GM23338 (cell line): ENCODE data around the gene EXD3. TPM values are rescaled to one million over a fixed set of nuclear protein-coding genes. Genes with fewer than 3 reads are reported as not detected.
"Not testable (repeated sequence)": the region's sequence is repeated elsewhere in the genome, so short reads cannot be mapped to it uniquely, and the experiment has no call there.

Source experiments
- ATAC-seq: fragments of 200-7000 bp; cut with Tn5 transposase; 3 replicates; pipeline ENCODE4 v1.9.1; 2020
- DNase-seq: peaks from one replicate; pipeline ENCODE4 v3.0.0-alpha.2; 2015; ENCODE audit warnings: low spot score
- H2AFZ ChIP-seq: fragments of 200-600 bp; sonication (generic); 2 replicates; pipeline ENCODE4 v1.8.0; 2016; ENCODE audit warnings: antibody characterized with exemption, mild to moderate bottlenecking, moderate library complexity
- H3F3A ChIP-seq: fragments of 200-600 bp; sonication (generic); replicated peaks from 2 replicates; pipeline ENCODE4 v1.8.0; 2017; ENCODE audit warnings: antibody characterized with exemption, mixed run types, low read depth
- H3K27ac ChIP-seq: fragments of 200-600 bp; sonication (generic); 2 replicates; pipeline ENCODE4 v1.6.1; 2016; ENCODE audit warnings: low read depth
- H3K27me3 ChIP-seq: fragments of 200-600 bp; sonication (generic); 2 replicates; pipeline ENCODE4 v1.8.0; 2016; ENCODE audit warnings: mild to moderate bottlenecking, mixed run types, moderate library complexity; ENCODE audit not compliant: insufficient read depth
- H3K36me3 ChIP-seq: fragments of 200-600 bp; sonication (generic); 2 replicates; pipeline ENCODE4 v1.8.0; 2016; ENCODE audit warnings: mild to moderate bottlenecking; ENCODE audit not compliant: insufficient read depth
- H3K4me1 ChIP-seq: fragments of 200-600 bp; sonication (generic); 2 replicates; pipeline ENCODE4 v1.8.0; 2016; ENCODE audit warnings: mild to moderate bottlenecking, moderate library complexity; ENCODE audit not compliant: insufficient read depth
- H3K4me2 ChIP-seq: fragments of 200-600 bp; sonication (generic); 2 replicates; pipeline ENCODE4 v1.7.1; 2017; ENCODE audit warnings: mixed run types
- H3K4me3 ChIP-seq: fragments of 200-600 bp; sonication (generic); 2 replicates; pipeline ENCODE4 v1.6.1; 2016; ENCODE audit warnings: mixed run types
- H3K79me2 ChIP-seq: fragments of 200-600 bp; sonication (generic); replicated peaks from 2 replicates; pipeline ENCODE4 v1.8.0; 2017; ENCODE audit warnings: mild to moderate bottlenecking; ENCODE audit not compliant: insufficient read depth
- H3K9me2 ChIP-seq: fragments of 200-600 bp; sonication (generic); 2 replicates; pipeline ENCODE4 v1.8.0; 2017; ENCODE audit not compliant: insufficient read depth
- H4K20me1 ChIP-seq: fragments of 200-600 bp; sonication (generic); replicated peaks from 2 replicates; pipeline ENCODE4 v1.8.0; 2017; ENCODE audit warnings: mild to moderate bottlenecking; ENCODE audit not compliant: insufficient read depth
- H3K27ac Mint-ChIP-seq: 2 replicates; pipeline ENCODE4 v1.8.0; 2020; ENCODE audit warnings: inconsistent platforms, mild to moderate bottlenecking, moderate library complexity, mixed read lengths
- H3K27me3 Mint-ChIP-seq: 3 replicates; pipeline ENCODE4 v1.8.0; 2022; ENCODE audit warnings: low read depth, mild to moderate bottlenecking, moderate library complexity, mixed read lengths, inconsistent platforms; ENCODE audit not compliant: insufficient read depth, poor library complexity
- H3K36me3 Mint-ChIP-seq: 3 replicates; pipeline ENCODE4 v1.8.0; 2021; ENCODE audit warnings: low read depth, mild to moderate bottlenecking, inconsistent platforms, moderate library complexity, mixed read lengths
- H3K4me1 Mint-ChIP-seq: 3 replicates; pipeline ENCODE4 v1.8.0; 2020; ENCODE audit warnings: mild to moderate bottlenecking, inconsistent platforms, mixed read lengths
- H3K4me3 Mint-ChIP-seq: 3 replicates; pipeline ENCODE4 v1.8.0; 2021; ENCODE audit warnings: moderate library complexity, mild to moderate bottlenecking, inconsistent platforms, mixed read lengths
- H3K9me3 Mint-ChIP-seq: 3 replicates; pipeline ENCODE4 v1.8.0; 2020; ENCODE audit warnings: moderate library complexity, mild to moderate bottlenecking, inconsistent platforms, mixed read lengths
- ZNF114 ChIP-seq: fragments of 250-450 bp; sonication (Bioruptor Pico); IDR thresholded peaks from 2 replicates; pipeline ENCODE4 v1.5.0; 2020; ENCODE audit warnings: mild to moderate bottlenecking, moderate library complexity
- polyA plus RNA-seq: library from polyadenylated mRNA; unstranded; fragments of >200 nt; fragmentation: Nextera tagmentation; extraction: Ambion mirVana; gene quantifications from 2 replicates; pipeline ENCODE4 v1.2.1, GENCODE V29; 2016
- total RNA-seq: library from RNA; depleted of rRNA; stranded (reverse); fragments of >200 nt; shearing (Covaris generic); gene quantifications from 2 replicates; pipeline ENCODE4 v1.2.3, GENCODE V29; 2014
- TF ChIP-seq, protein P1 (sequence below): fragments of 250-450 bp; sonication (Bioruptor Pico); IDR thresholded peaks from 2 replicates; pipeline ENCODE4 v1.5.0; 2020; ENCODE audit warnings: mild to moderate bottlenecking, moderate library complexity

Gene EXD3
- total and polyA plus RNA-seq, 2 experiments from 2014 or later, result 3.6 to 9.7 TPM

DNA sequence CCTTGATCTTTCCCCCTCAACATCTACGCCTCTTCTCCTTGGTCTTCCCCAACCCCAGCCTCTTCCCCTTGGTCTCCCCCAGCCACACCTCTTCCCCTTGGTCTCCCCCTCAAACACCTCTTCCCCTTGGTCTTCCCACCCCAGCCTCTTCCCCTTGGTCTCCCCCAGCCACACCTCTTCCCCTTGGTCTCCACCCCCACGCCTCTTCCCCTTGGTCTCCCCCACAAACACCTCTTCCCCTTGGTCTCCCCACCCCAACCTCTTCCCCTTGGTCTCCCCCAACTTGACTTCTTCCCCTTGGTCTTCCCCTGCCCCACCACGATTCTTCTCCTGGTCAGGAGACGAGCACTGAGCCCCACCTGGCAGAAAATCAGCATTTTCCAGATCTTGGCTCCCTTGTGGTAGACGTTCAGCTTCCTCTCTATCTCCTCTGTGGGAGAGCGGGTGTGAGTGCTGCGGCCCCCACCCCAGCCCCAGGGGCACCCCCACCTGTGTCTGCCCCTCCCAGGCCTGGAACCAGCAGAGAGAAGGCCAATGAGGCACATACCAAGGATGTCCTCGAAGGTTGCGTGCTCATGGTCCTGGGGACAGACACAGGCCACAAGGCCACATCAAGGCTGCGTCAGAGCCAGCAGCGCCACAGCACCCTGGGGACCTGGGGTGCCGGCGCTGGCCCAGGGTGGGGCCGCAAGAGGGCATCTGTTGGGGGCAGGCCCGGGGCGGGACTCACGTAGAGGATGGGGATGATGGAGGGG lies 29.2 kb upstream of the EXD3 start (continued):
- TF ChIP-seq, protein P1, sequence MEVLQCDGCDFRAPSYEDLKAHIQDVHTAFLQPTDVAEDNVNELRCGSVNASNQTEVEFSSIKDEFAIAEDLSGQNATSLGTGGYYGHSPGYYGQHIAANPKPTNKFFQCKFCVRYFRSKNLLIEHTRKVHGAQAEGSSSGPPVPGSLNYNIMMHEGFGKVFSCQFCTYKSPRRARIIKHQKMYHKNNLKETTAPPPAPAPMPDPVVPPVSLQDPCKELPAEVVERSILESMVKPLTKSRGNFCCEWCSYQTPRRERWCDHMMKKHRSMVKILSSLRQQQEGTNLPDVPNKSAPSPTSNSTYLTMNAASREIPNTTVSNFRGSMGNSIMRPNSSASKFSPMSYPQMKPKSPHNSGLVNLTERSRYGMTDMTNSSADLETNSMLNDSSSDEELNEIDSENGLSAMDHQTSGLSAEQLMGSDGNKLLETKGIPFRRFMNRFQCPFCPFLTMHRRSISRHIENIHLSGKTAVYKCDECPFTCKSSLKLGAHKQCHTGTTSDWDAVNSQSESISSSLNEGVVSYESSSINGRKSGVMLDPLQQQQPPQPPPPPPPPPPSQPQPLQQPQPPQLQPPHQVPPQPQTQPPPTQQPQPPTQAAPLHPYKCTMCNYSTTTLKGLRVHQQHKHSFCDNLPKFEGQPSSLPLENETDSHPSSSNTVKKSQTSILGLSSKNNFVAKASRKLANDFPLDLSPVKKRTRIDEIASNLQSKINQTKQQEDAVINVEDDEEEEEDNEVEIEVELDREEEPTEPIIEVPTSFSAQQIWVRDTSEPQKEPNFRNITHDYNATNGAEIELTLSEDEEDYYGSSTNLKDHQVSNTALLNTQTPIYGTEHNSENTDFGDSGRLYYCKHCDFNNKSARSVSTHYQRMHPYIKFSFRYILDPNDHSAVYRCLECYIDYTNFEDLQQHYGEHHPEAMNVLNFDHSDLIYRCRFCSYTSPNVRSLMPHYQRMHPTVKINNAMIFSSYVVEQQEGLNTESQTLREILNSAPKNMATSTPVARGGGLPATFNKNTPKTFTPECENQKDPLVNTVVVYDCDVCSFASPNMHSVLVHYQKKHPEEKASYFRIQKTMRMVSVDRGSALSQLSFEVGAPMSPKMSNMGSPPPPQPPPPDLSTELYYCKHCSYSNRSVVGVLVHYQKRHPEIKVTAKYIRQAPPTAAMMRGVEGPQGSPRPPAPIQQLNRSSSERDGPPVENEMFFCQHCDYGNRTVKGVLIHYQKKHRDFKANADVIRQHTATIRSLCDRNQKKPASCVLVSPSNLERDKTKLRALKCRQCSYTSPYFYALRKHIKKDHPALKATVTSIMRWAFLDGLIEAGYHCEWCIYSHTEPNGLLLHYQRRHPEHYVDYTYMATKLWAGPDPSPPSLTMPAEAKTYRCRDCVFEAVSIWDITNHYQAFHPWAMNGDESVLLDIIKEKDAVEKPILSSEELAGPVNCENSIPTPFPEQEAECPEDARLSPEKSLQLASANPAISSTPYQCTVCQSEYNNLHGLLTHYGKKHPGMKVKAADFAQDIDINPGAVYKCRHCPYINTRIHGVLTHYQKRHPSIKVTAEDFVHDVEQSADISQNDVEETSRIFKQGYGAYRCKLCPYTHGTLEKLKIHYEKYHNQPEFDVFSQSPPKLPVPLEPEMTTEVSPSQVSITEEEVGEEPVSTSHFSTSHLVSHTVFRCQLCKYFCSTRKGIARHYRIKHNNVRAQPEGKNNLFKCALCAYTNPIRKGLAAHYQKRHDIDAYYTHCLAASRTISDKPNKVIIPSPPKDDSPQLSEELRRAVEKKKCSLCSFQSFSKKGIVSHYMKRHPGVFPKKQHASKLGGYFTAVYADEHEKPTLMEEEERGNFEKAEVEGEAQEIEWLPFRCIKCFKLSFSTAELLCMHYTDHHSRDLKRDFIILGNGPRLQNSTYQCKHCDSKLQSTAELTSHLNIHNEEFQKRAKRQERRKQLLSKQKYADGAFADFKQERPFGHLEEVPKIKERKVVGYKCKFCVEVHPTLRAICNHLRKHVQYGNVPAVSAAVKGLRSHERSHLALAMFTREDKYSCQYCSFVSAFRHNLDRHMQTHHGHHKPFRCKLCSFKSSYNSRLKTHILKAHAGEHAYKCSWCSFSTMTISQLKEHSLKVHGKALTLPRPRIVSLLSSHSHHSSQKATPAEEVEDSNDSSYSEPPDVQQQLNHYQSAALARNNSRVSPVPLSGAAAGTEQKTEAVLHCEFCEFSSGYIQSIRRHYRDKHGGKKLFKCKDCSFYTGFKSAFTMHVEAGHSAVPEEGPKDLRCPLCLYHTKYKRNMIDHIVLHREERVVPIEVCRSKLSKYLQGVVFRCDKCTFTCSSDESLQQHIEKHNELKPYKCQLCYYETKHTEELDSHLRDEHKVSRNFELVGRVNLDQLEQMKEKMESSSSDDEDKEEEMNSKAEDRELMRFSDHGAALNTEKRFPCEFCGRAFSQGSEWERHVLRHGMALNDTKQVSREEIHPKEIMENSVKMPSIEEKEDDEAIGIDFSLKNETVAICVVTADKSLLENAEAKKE (CRISPR knock-in tag), result no peak
- no peak for TF ChIP-seq ZNF114 (CRISPR knock-in tag)

DNA sequence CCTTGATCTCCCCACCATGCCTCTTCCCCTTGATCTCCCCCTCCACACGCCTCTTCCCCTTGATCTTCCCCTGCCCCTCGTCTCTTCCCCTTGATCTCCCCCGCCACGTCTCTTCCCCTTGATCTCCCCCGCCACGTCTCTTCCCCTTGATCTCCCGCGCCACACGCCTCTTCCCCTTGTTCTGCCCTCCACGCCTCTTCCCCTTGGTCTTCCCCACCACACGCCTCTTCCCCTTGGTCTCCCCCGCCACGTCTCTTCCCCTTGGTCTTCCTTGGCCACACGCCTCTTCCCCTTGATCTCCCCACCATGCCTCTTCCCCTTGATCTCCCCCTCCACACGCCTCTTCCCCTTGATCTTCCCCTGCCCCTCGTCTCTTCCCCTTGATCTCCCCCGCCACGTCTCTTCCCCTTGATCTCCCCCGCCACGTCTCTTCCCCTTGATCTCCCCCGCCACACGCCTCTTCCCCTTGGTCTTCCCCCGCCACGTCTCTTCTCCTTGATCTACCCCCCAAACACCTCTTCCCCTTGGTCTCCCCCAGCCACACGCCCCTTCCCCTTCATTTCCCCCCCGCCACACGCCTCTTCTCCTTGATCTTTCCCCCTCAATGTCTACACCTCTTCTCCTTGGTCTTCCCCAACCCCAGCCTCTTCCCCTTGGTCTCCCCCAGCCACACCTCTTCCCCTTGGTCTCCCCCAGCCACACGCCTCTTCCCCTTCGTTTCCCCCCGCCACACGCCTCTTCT lies 28.5 kb upstream of the EXD3 start:
- H3K4me1 Mint-ChIP-seq, H3K36me3 ChIP-seq, H4K20me1 ChIP-seq, H3K9me2 ChIP-seq, H3K36me3 Mint-ChIP-seq, H3K27ac ChIP-seq, H3K27me3 Mint-ChIP-seq, H3F3A ChIP-seq, H3K27ac Mint-ChIP-seq, H3K4me2 ChIP-seq, H3K4me3 ChIP-seq, H3K4me1 ChIP-seq, H3K79me2 ChIP-seq, ATAC-seq, DNase-seq, H2AFZ ChIP-seq, H3K27me3 ChIP-seq, H3K9me3 Mint-ChIP-seq, H3K4me3 Mint-ChIP-seq: not testable (repeated sequence)

GRCh38 chr9:137450539-137451222 lies 27.7 kb upstream of the EXD3 start:
- not testable (repeated sequence) for H3K36me3 ChIP-seq, H3K36me3 Mint-ChIP-seq, H3K27me3 ChIP-seq, H3K4me1 Mint-ChIP-seq, H3K9me2 ChIP-seq, H3K4me3 Mint-ChIP-seq, DNase-seq, H3K4me3 ChIP-seq, H3K79me2 ChIP-seq, H3F3A ChIP-seq, H3K27ac ChIP-seq, H3K27ac Mint-ChIP-seq, ATAC-seq, H3K9me3 Mint-ChIP-seq, H4K20me1 ChIP-seq, H2AFZ ChIP-seq, H3K4me1 ChIP-seq, H3K4me2 ChIP-seq, H3K27me3 Mint-ChIP-seq
